HepG2 (cell line): ENCODE measurements around the gene CDCA5.

Source experiments
- HNRNPL ChIP-seq: fragments of 200-400 bp; formaldehyde crosslinking; IDR thresholded peaks from 2 replicates; pipeline ENCODE4 v1.6.1; 2017; ENCODE audit warnings: mild to moderate bottlenecking, low read depth, low read length
- SP4 ChIP-seq: sonication (generic); formaldehyde crosslinking; IDR thresholded peaks from 2 replicates; pipeline ENCODE4 v1.8.1; 2023; ENCODE audit warnings: mild to moderate bottlenecking, missing genetic modification reagents
- TF ChIP-seq, protein P1 (sequence below), 2 experiments: IDR thresholded peaks; 2 replicates each; pipeline ENCODE4 v1.6.1; 2011 to 2012; ENCODE audit warnings: low read length in 2 of 2, borderline replicate concordance in 1 of 2, low read depth in 1 of 2, mild to moderate bottlenecking in 1 of 2, moderate library complexity in 1 of 2
- TF ChIP-seq, protein P2 (sequence below): sonication (generic); formaldehyde crosslinking; IDR thresholded peaks from 2 replicates; pipeline ENCODE4 v1.4.0; 2020; ENCODE audit warnings: missing genetic modification reagents
- TF ChIP-seq, protein P3 (sequence below): sonication (generic); formaldehyde crosslinking; IDR thresholded peaks from 2 replicates; pipeline ENCODE4 v1.4.0; 2020; ENCODE audit warnings: missing genetic modification reagents

DNA sequence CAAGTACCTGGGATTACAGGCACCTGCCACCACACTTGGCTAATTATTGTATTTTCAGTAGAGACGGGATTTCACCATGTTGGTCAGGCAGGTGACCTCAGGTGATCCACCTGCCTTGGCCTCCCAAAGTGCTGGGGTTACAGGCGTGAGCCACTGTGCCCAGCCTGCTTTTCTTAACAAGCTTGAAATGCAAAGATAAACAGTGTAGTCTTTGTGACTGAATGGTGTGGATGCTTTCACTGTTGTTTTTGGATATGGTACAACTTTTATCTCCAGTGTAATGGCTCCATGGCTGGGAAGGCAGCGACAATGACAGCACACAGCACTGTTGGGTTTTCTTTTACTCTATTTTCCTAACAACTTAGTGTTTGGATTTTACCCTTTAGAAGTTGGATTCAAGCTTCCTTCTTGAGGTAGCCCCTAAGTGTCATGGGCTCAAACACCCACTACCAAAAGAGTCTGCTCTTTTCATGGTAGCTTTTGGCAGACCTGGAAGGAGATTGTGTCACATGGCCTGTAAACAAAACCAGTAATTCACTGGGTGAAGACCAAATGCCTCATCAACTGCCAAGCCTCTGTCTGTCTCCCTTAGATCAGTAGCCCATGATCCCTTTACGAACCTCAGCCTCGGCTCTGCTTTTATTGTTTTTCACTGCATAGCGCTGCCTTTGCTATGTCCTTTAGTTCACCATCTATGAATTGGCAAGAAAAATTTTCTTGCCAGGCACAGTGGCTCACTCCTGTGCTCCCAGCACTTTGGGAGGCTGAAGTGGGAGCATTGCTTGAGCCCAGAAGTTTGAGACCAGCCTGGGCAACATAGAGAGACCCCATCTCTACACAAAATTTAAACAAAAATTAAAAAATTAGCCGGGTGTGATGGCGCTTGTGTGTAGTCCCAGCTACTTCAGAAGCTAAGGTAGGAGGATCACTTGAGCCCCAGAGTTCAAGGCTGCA, 18.6 kb upstream of the CDCA5 start:
- TF ChIP-seq SP4 (CRISPR knock-in tag), result no peak
- no peak for TF ChIP-seq HNRNPL
- TF ChIP-seq, protein P1, sequence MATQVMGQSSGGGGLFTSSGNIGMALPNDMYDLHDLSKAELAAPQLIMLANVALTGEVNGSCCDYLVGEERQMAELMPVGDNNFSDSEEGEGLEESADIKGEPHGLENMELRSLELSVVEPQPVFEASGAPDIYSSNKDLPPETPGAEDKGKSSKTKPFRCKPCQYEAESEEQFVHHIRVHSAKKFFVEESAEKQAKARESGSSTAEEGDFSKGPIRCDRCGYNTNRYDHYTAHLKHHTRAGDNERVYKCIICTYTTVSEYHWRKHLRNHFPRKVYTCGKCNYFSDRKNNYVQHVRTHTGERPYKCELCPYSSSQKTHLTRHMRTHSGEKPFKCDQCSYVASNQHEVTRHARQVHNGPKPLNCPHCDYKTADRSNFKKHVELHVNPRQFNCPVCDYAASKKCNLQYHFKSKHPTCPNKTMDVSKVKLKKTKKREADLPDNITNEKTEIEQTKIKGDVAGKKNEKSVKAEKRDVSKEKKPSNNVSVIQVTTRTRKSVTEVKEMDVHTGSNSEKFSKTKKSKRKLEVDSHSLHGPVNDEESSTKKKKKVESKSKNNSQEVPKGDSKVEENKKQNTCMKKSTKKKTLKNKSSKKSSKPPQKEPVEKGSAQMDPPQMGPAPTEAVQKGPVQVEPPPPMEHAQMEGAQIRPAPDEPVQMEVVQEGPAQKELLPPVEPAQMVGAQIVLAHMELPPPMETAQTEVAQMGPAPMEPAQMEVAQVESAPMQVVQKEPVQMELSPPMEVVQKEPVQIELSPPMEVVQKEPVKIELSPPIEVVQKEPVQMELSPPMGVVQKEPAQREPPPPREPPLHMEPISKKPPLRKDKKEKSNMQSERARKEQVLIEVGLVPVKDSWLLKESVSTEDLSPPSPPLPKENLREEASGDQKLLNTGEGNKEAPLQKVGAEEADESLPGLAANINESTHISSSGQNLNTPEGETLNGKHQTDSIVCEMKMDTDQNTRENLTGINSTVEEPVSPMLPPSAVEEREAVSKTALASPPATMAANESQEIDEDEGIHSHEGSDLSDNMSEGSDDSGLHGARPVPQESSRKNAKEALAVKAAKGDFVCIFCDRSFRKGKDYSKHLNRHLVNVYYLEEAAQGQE (IDR thresholded peaks at IDR 0.05; ENCODE audit: borderline replicate concordance in 1 of 2, low read depth in 1 of 2, low read length in 2 of 2), result no peak
- TF ChIP-seq, protein P2, sequence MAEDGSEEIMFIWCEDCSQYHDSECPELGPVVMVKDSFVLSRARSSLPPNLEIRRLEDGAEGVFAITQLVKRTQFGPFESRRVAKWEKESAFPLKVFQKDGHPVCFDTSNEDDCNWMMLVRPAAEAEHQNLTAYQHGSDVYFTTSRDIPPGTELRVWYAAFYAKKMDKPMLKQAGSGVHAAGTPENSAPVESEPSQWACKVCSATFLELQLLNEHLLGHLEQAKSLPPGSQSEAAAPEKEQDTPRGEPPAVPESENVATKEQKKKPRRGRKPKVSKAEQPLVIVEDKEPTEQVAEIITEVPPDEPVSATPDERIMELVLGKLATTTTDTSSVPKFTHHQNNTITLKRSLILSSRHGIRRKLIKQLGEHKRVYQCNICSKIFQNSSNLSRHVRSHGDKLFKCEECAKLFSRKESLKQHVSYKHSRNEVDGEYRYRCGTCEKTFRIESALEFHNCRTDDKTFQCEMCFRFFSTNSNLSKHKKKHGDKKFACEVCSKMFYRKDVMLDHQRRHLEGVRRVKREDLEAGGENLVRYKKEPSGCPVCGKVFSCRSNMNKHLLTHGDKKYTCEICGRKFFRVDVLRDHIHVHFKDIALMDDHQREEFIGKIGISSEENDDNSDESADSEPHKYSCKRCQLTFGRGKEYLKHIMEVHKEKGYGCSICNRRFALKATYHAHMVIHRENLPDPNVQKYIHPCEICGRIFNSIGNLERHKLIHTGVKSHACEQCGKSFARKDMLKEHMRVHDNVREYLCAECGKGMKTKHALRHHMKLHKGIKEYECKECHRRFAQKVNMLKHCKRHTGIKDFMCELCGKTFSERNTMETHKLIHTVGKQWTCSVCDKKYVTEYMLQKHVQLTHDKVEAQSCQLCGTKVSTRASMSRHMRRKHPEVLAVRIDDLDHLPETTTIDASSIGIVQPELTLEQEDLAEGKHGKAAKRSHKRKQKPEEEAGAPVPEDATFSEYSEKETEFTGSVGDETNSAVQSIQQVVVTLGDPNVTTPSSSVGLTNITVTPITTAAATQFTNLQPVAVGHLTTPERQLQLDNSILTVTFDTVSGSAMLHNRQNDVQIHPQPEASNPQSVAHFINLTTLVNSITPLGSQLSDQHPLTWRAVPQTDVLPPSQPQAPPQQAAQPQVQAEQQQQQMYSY, result no peak
- TF ChIP-seq, protein P3, sequence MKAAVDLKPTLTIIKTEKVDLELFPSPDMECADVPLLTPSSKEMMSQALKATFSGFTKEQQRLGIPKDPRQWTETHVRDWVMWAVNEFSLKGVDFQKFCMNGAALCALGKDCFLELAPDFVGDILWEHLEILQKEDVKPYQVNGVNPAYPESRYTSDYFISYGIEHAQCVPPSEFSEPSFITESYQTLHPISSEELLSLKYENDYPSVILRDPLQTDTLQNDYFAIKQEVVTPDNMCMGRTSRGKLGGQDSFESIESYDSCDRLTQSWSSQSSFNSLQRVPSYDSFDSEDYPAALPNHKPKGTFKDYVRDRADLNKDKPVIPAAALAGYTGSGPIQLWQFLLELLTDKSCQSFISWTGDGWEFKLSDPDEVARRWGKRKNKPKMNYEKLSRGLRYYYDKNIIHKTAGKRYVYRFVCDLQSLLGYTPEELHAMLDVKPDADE (CRISPR knock-in tag), result no peak
